Stimulated activated CD8-positive, alpha-beta memory T cell treated with anti-CD3 and anti-CD28 coated beads, Interleukin-15, amount 100 ng/mL, for 1 hour (primary cell): Measurements from ENCODE around the gene ATXN7L1.
"Not testable (repeated sequence)": the region's sequence is repeated elsewhere in the genome, so short reads cannot be mapped to it uniquely, and the experiment has no call there.

Experiments
- DNase-seq: peaks from one replicate; pipeline ENCODE4 v3.0.0-alpha.2; 2020; ENCODE audit warnings: low read depth

Gene ATXN7L1

GRCh38 chr7:105705427-105705826 lies 171.0 kb downstream of the ATXN7L1 start:
- DNase-seq: no peak

GRCh38 chr7:105703207-105703930 lies 173.0 kb downstream of the ATXN7L1 start:
- DNase-seq: no peak

GRCh38 chr7:105699568-105700236 lies 176.7 kb downstream of the ATXN7L1 start:
- no peak for DNase-seq

- DNase-seq: no peak
Measured at GRCh38 chr7:105698531-105698930, 177.9 kb downstream of the ATXN7L1 start.

- DNase-seq: no peak
Measured at GRCh38 chr7:105697753-105698152, 178.6 kb downstream of the ATXN7L1 start.

- not testable (repeated sequence) for DNase-seq
Measured at GRCh38 chr7:105697169-105697568, 179.2 kb downstream of the ATXN7L1 start.

GRCh38 chr7:105693576-105693975 lies 182.8 kb downstream of the ATXN7L1 start:
- no peak for DNase-seq

- DNase-seq: peak; percentile 58
Measured at GRCh38 chr7:105691680-105692564, 184.5 kb downstream of the ATXN7L1 start.

- no peak for DNase-seq
Measured at GRCh38 chr7:105691082-105691679, 185.2 kb downstream of the ATXN7L1 start.

GRCh38 chr7:105690325-105690945 lies 186.0 kb downstream of the ATXN7L1 start:
- DNase-seq: no peak

- no peak for DNase-seq
Measured at GRCh38 chr7:105689067-105689819, 187.2 kb downstream of the ATXN7L1 start.

GRCh38 chr7:105688617-105689016 lies 187.8 kb downstream of the ATXN7L1 start:
- no peak for DNase-seq

GRCh38 chr7:105685161-105685560 lies 191.2 kb downstream of the ATXN7L1 start:
- no peak for DNase-seq

- no peak for DNase-seq
Measured at GRCh38 chr7:105682341-105683060, 193.9 kb downstream of the ATXN7L1 start.

- DNase-seq: no peak
Measured at GRCh38 chr7:105680505-105681187, 195.8 kb downstream of the ATXN7L1 start.

GRCh38 chr7:105678811-105679495 lies 197.4 kb downstream of the ATXN7L1 start:
- no peak for DNase-seq

- no peak for DNase-seq
Measured at GRCh38 chr7:105677817-105678573, 198.4 kb downstream of the ATXN7L1 start.

- DNase-seq: no peak
Measured at GRCh38 chr7:105677410-105677730, 199.0 kb downstream of the ATXN7L1 start.
